K562 (cell line): ENCODE results near the gene CCDC141. TPM values are rescaled to one million over a fixed set of nuclear protein-coding genes. Genes with fewer than 3 reads are reported as not detected.

Source experiments
- ATAC-seq: fragments of 200-7000 bp; cut with Tn5 transposase; 3 replicates; pipeline ENCODE4 v1.9.1; 2020; ENCODE audit warnings: moderate library complexity
- BruUV-seq: library from RNA; stranded (reverse); fragments of 400-500 nt; replicated peaks from 2 replicates; lab custom pipeline; 2021; lab: Mats Ljungman, UMichigan
- CTCF ChIA-PET: fragments of 300-600 bp; formaldehyde crosslinking; extraction: SDS; loops from one replicate; lab custom pipeline; 2021; ENCODE audit warnings: low intra/inter-chr PET ratio; lab: Yijun Ruan, JAX
- POLR2A ChIA-PET: fragments of 300-600, 350-650 bp; sonication (Branson Sonifier 250); formaldehyde crosslinking; extraction: SDS; loops from one replicate; lab custom pipeline; 2021; ENCODE audit warnings: antibody characterized with exemption, inconsistent platforms; lab: Yijun Ruan, JAX
- DNase-seq, 4 experiments: peaks; one replicate each; pipeline versions ENCODE4 v3.0.0 to v3.0.0-alpha.2; 2011 to 2018; ENCODE audit warnings: low spot score in 3 of 4, mixed read lengths in 3 of 4; ENCODE audit errors: extremely low read depth in 1 of 4
- FAIRE-seq: peaks from 2 replicates; lab custom pipeline; 2011; peaks lifted over from hg19 to GRCh38; lab: Jason Lieb, UNC
- H2AFZ ChIP-seq: 2 replicates; pipeline ENCODE4 v1.6.0; 2011; ENCODE audit warnings: low read depth, low read length, control low read depth, inconsistent platforms
- H3K27ac ChIP-seq: fragments of 200-600 bp; 3 replicates; pipeline ENCODE4 v1.8.0; 2011; ENCODE audit warnings: low read depth, mild to moderate bottlenecking, control low read depth, inconsistent platforms, low read length, moderate library complexity, mixed read lengths; ENCODE audit errors: extremely low read depth
- H3K27me3 ChIP-seq, 2 experiments: fragments of 300-600 bp in 1 of 2; 2 replicates in 1 of 2; 3 replicates in 1 of 2; pipeline versions ENCODE4 v1.6.0 to v1.8.0; 2011; ENCODE audit warnings: inconsistent platforms in 2 of 2, low read length in 2 of 2, mild to moderate bottlenecking in 1 of 2, mixed read lengths in 1 of 2, moderate library complexity in 1 of 2; ENCODE audit not compliant: control insufficient read depth in 2 of 2, insufficient read depth in 2 of 2
- H3K36me3 ChIP-seq: fragments of 300-600 bp; 3 replicates; pipeline ENCODE4 v1.8.0; 2011; ENCODE audit warnings: mild to moderate bottlenecking, low read length, inconsistent platforms; ENCODE audit not compliant: control insufficient read depth, insufficient read depth
- H3K4me1 ChIP-seq, 2 experiments: fragments of 200-600 bp in 1 of 2; replicated peaks in 1 of 2; 2 replicates in 1 of 2; 3 replicates in 1 of 2; pipeline versions ENCODE4 v1.5.1 to v1.8.0; 2011; ENCODE audit warnings: inconsistent platforms in 2 of 2, low read length in 2 of 2, mild to moderate bottlenecking in 1 of 2, mixed read lengths in 1 of 2, moderate library complexity in 1 of 2; ENCODE audit not compliant: control insufficient read depth in 2 of 2, insufficient read depth in 2 of 2
- H3K4me2 ChIP-seq: 2 replicates; pipeline ENCODE4 v1.6.1; 2011; ENCODE audit warnings: low read length, control low read depth, inconsistent platforms, mixed read lengths; ENCODE audit not compliant: insufficient read depth
- H3K4me3 ChIP-seq: fragments of 200-600 bp; sonication (generic), shearing (Covaris generic); 2 replicates; pipeline ENCODE4 v1.5.1; 2016; ENCODE audit warnings: control low read depth, inconsistent platforms
- H3K79me2 ChIP-seq: fragments of 200-600 bp; 3 replicates; pipeline ENCODE4 v1.8.0; 2011; ENCODE audit warnings: low read length, inconsistent platforms; ENCODE audit not compliant: control insufficient read depth, insufficient read depth
- H3K9ac ChIP-seq, 2 experiments: 2 replicates each; pipeline versions ENCODE4 v1.6.0 to v1.6.1; 2011; ENCODE audit warnings: low read depth in 2 of 2, low read length in 2 of 2, control low read depth in 1 of 2, inconsistent platforms in 1 of 2, mild to moderate bottlenecking in 1 of 2, mixed read lengths in 1 of 2; ENCODE audit not compliant: insufficient read depth in 1 of 2
- H3K9me1 ChIP-seq: one replicate; pipeline ENCODE4 v1.6.0; 2011; ENCODE audit warnings: inconsistent platforms, mild to moderate bottlenecking, low read length, moderate library complexity; ENCODE audit not compliant: control insufficient read depth, insufficient read depth
- H3K9me3 ChIP-seq: replicated peaks from 2 replicates; pipeline ENCODE4 v1.5.1; 2011; ENCODE audit warnings: low read depth, low read length, inconsistent platforms; ENCODE audit not compliant: control insufficient read depth, insufficient read depth
- H4K20me1 ChIP-seq: replicated peaks from 2 replicates; pipeline ENCODE4 v1.6.1; 2011; ENCODE audit warnings: low read length, inconsistent platforms, mixed read lengths; ENCODE audit not compliant: control insufficient read depth, insufficient read depth
- ASH1L ChIP-seq: fragments of 450-650 bp; IDR thresholded peaks from 2 replicates; pipeline ENCODE4 v1.6.1; 2018; ENCODE audit warnings: borderline replicate concordance, mild to moderate bottlenecking, low read depth; ENCODE audit not compliant: partially characterized antibody
- ATF1 ChIP-seq, 2 experiments: fragments of 450-650 bp in 1 of 2; IDR thresholded peaks; 2 replicates each; pipeline ENCODE4 v1.6.1; 2016; ENCODE audit warnings: missing compliant biosample characterization in 1 of 2, missing genetic modification characterization in 1 of 2
- ATF7 ChIP-seq: fragments of 450-650 bp; IDR thresholded peaks from 2 replicates; pipeline ENCODE4 v1.7.1; 2014; ENCODE audit warnings: mild to moderate bottlenecking, moderate library complexity
- DIDO1 ChIP-seq: fragments of 450-650 bp; IDR thresholded peaks from 2 replicates; pipeline ENCODE4 v1.6.1; 2016; ENCODE audit warnings: low read depth, missing biosample characterization, missing genetic modification characterization
- ESRRA ChIP-seq: fragments of 450-650 bp; IDR thresholded peaks from 2 replicates; pipeline ENCODE4 v1.6.1; 2014; ENCODE audit warnings: low read depth, mild to moderate bottlenecking, moderate library complexity, borderline replicate concordance
- FOXK1 ChIP-seq: sonication (generic); formaldehyde crosslinking; IDR thresholded peaks from 2 replicates; pipeline ENCODE4 v1.8.0; 2022; ENCODE audit warnings: missing genetic modification reagents, mild to moderate bottlenecking, borderline replicate concordance
- HLTF ChIP-seq: fragments of 450-650 bp; IDR thresholded peaks from 2 replicates; pipeline ENCODE4 v1.6.1; 2016
- HMG20B ChIP-seq: fragments of 250-450 bp; sonication (Bioruptor Pico); IDR thresholded peaks from 2 replicates; pipeline ENCODE4 v1.5.0; 2021; ENCODE audit warnings: mild to moderate bottlenecking
- IRF9 ChIP-seq: fragments of 450-650 bp; IDR thresholded peaks from 2 replicates; pipeline ENCODE4 v1.6.1; 2016; ENCODE audit warnings: missing biosample characterization, missing genetic modification characterization
- MAFF ChIP-seq: IDR thresholded peaks from 2 replicates; pipeline ENCODE4 v1.6.1; 2012; ENCODE audit warnings: low read length, improper control_type of control experiment
- MYBL2 ChIP-seq, 2 experiments: fragments of 450-650 bp in 1 of 2; sonication (generic) in 1 of 2; formaldehyde crosslinking in 1 of 2; IDR thresholded peaks; 2 replicates each; pipeline versions ENCODE4 v1.6.1 to v1.8.1; 2017 to 2022; ENCODE audit warnings: borderline replicate concordance in 1 of 2, inconsistent platforms in 1 of 2, low read depth in 1 of 2, mild to moderate bottlenecking in 1 of 2, missing genetic modification reagents in 1 of 2, moderate library complexity in 1 of 2
- PHTF2 ChIP-seq: fragments of 250-450 bp; sonication (Bioruptor Pico); IDR thresholded peaks from 2 replicates; pipeline ENCODE4 v1.5.0; 2021; ENCODE audit warnings: mild to moderate bottlenecking
- POLR2AphosphoS2 ChIP-seq: IDR thresholded peaks from 2 replicates; pipeline ENCODE4 v1.6.1; 2012; ENCODE audit warnings: low read length, improper control_type of control experiment
- RAD51 ChIP-seq: fragments of 450-650 bp; IDR thresholded peaks from 2 replicates; pipeline ENCODE4 v1.7.1; 2016; ENCODE audit warnings: low read depth, mild to moderate bottlenecking, borderline replicate concordance
- SLC30A9 ChIP-seq: fragments of 250-450 bp; sonication (Bioruptor Pico); IDR thresholded peaks from 2 replicates; pipeline ENCODE4 v1.8.0; 2022; ENCODE audit warnings: mild to moderate bottlenecking, moderate library complexity
- TAF9B ChIP-seq: fragments of 450-650 bp; IDR thresholded peaks from 2 replicates; pipeline ENCODE4 v1.6.1; 2018; ENCODE audit warnings: mild to moderate bottlenecking; ENCODE audit not compliant: partially characterized antibody
- ZFP36 ChIP-seq: fragments of 150-350 bp; IDR thresholded peaks from 2 replicates; pipeline ENCODE4 v1.6.1; 2018; ENCODE audit warnings: low read length, low read depth; ENCODE audit not compliant: partially characterized antibody
- ZNF253 ChIP-seq: fragments of 250-450 bp; sonication (Bioruptor Pico); conservative IDR thresholded peaks from 2 replicates; pipeline ENCODE4 v1.6.1; 2021; ENCODE audit warnings: mild to moderate bottlenecking
- ZNF518B ChIP-seq: fragments of 250-450 bp; sonication (Bioruptor Pico); IDR thresholded peaks from 2 replicates; pipeline ENCODE4 v1.5.0; 2021; ENCODE audit warnings: mild to moderate bottlenecking, moderate library complexity
- WGBS: fragments of 100-300 bp; shearing (Covaris generic); methylation state at CpG from one replicate; pipeline ENCODE4 v1.1.6; 2016; ENCODE audit warnings: low coverage, mixed read lengths; ENCODE audit not compliant: insufficient coverage; ENCODE audit errors: missing lambda C conversion rate; 5-methylcytosine and 5-hydroxymethylcytosine counted together
- in situ Hi-C: fragments of 300-500 bp; cut with MboI; formaldehyde crosslinking; loops from 4 replicates; pipeline ENCODE4 v1.15.0; 2018; ENCODE audit warnings: inconsistent platforms, mixed read lengths
- intact Hi-C: fragments of 100-400 bp; cut with micrococcal nuclease; formaldehyde crosslinking; loops from 2 replicates; pipeline ENCODE4 v1.14.2; 2022
- polyA plus RNA-seq, 8 experiments: library from polyadenylated mRNA; depleted of rRNA in 4 of 8; stranded (reverse) in 5 of 8; unstranded in 3 of 8; fragments of >200 nt; fragmentation: Nextera tagmentation in 2 of 8; fragmentation: Illumina TruSeq in 1 of 8; extraction: Ambion mirVana in 2 of 8; extraction: Trizol in 1 of 8; gene quantifications; 2 replicates each; pipeline versions ENCODE4 v1.2.1 to v1.2.3, GENCODE V29; 2011 to 2014; ENCODE audit warnings: inconsistent platforms in 1 of 8, missing spikeins in 1 of 8
- total RNA-seq, 7 experiments: library from RNA; depleted of rRNA in 6 of 7; stranded (reverse); fragments of >200 nt in 6 of 7; fragmentation: Illumina TruSeq in 2 of 7; extraction: Trizol in 2 of 7; gene quantifications; 2 replicates each; pipeline versions ENCODE4 v1.2.1 to v1.2.3, GENCODE V29; 2011 to 2021; ENCODE audit warnings: low replicate concordance in 1 of 7

CCDC141 gene
- total and polyA plus RNA-seq, 9 of the 15 experiments (the other 6 are each of a cell fraction or from before 2014, with no cell fraction given) = 0.09 TPM; not detected in 8

GRCh38 chr2:179051250-179051649, 1.3 kb upstream of the CCDC141 start:
- Histone ChIP-seq H3K4me2 (no peak overlapping the region), H3K4me3 (no peak overlapping the region), H3K9me1 (no peaks in the 10 kb centered on the region), H3K27ac (no peak overlapping the region), H3K9ac (no peak overlapping the region), H3K79me2 (no peaks in the 10 kb centered on the region), H3K4me1 (no peaks in the 10 kb centered on the region)
- DNase-seq = no peak
- POLR2A ChIA-PET = interaction anchor here (0.8 to 1.0 kb wide), 2 partner anchors 9 to 70 kb away, joined by 3 read pairs; no protein-coding TSS in a partner anchor
- no peak for TF ChIP-seq POLR2AphosphoS2
- TF ChIP-seq DIDO1 (tag) = no peak
- no peak for TF ChIP-seq HMG20B (CRISPR knock-in tag)
- no peak for TF ChIP-seq SLC30A9 (CRISPR knock-in tag)
- TF ChIP-seq PHTF2 (CRISPR knock-in tag) = no peak
- no peak for TF ChIP-seq MYBL2 (IDR thresholded peaks at IDR 0.05; ENCODE audit: low read depth)
- no peak for TF ChIP-seq MYBL2 (CRISPR knock-in tag; IDR thresholded peaks at IDR 0.05; ENCODE audit: borderline replicate concordance)
- TF ChIP-seq ASH1L = no peak
- no peak for TF ChIP-seq ATF7
- no peak for TF ChIP-seq TAF9B
- TF ChIP-seq IRF9 = no peak
- TF ChIP-seq FOXK1 (CRISPR knock-in tag) = no peak
- no peak for TF ChIP-seq HLTF
- TF ChIP-seq ATF1 (CRISPR knock-in tag; IDR thresholded peaks at IDR 0.05) = no peak
- TF ChIP-seq ATF1 (tag; IDR thresholded peaks at IDR 0.05) = no peak
- TF ChIP-seq MAFF = no peak
- TF ChIP-seq ZFP36 = no peak
- no peak for TF ChIP-seq RAD51
- TF ChIP-seq ZNF518B (CRISPR knock-in tag) = no peak
- no peak for TF ChIP-seq ESRRA
- TF ChIP-seq ZNF253 (CRISPR knock-in tag) = no peak
- TF ChIP-seq, all 486 proteins: peak for 0
- Histone ChIP-seq H3K9me3 (no peaks in the 10 kb centered on the region), H3K27me3 (no peaks in the 10 kb centered on the region), H2AFZ (no peak overlapping the region), H3K36me3 (no peaks in the 10 kb centered on the region), H4K20me1 (no peaks in the 10 kb centered on the region)
- FAIRE-seq (no peak), ATAC-seq (no peak)
- 1% methylated on average over 4 of the region's 4 CpGs for WGBS
- no TSS peak for BruUV-seq
- in situ Hi-C loops (no loop called here), intact Hi-C loops (no loop called here)
- CTCF ChIA-PET = no interaction called here
